Body of pancreas (tissue), 4 donors: Measurements from ENCODE around the gene FRMD4B.

Source experiments
- POLR2A ChIP-seq, 3 donors: fragments of 450-650 bp; IDR thresholded peaks; one replicate each; pipeline ENCODE4 v1.6.1; 2016; ENCODE audit warnings: antibody characterized with exemption in 3 of 3, mild to moderate bottlenecking in 2 of 3
- TF ChIP-seq, protein P1 (sequence below), 7 experiments: fragments of 450-650 bp in 4 of 7; fragments of 200-600 bp in 3 of 7; sonication (generic) in 3 of 7; IDR thresholded peaks; one replicate each; pipeline ENCODE4 v1.5.1; 2016 to 2019; ENCODE audit warnings: antibody characterized with exemption in 7 of 7

DNA sequence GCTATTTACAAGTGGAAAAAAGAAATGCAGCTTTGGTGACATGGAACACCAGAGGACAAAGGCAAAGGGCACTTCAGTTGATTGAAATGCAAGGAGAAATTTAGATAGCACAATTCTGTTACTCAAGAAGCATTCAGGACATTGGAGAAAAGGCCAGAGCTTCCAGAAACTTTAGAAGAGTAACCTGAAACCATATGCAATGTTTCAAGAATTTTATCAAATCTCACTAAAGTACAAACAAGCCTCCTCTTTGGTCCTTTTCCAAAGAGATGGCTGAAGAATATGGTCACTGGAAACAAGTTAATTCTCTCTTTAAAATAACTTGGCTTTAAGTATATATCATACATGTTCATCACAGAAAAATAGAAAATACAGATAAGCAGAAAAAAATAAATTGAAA lies 248.9 kb downstream of the FRMD4B start:
- TF ChIP-seq, protein P1, sequence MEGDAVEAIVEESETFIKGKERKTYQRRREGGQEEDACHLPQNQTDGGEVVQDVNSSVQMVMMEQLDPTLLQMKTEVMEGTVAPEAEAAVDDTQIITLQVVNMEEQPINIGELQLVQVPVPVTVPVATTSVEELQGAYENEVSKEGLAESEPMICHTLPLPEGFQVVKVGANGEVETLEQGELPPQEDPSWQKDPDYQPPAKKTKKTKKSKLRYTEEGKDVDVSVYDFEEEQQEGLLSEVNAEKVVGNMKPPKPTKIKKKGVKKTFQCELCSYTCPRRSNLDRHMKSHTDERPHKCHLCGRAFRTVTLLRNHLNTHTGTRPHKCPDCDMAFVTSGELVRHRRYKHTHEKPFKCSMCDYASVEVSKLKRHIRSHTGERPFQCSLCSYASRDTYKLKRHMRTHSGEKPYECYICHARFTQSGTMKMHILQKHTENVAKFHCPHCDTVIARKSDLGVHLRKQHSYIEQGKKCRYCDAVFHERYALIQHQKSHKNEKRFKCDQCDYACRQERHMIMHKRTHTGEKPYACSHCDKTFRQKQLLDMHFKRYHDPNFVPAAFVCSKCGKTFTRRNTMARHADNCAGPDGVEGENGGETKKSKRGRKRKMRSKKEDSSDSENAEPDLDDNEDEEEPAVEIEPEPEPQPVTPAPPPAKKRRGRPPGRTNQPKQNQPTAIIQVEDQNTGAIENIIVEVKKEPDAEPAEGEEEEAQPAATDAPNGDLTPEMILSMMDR (IDR thresholded peaks at IDR 0.05), result no peak
- TF ChIP-seq POLR2A (IDR thresholded peaks at IDR 0.05), result no peak
